H1 (cell line): ENCODE results near the gene MAP7. TPM values are rescaled to one million over a fixed set of nuclear protein-coding genes. Genes with fewer than 3 reads are reported as not detected.

Experiments
- CTCF ChIA-PET: fragments of 300-600 bp; sonication (Branson Sonifier 250); formaldehyde crosslinking; loops from one replicate; lab custom pipeline; 2021; ENCODE audit not compliant: partially characterized antibody; lab: Charles Lee
- POLR2A ChIA-PET: fragments of 300-600 bp; sonication (Branson Sonifier 250); formaldehyde crosslinking; loops from one replicate; lab custom pipeline; 2021; ENCODE audit warnings: inconsistent platforms; ENCODE audit not compliant: partially characterized antibody; lab: Charles Lee
- DNase-seq, 2 experiments: peaks; one replicate each; pipeline versions ENCODE4 v3.0.0 to v3.0.0-alpha.2; 2010 to 2022; ENCODE audit warnings: low spot score in 2 of 2, low read depth in 1 of 2, mixed read lengths in 1 of 2
- FAIRE-seq: peaks from 2 replicates; lab custom pipeline; 2011; peaks lifted over from hg19 to GRCh38; lab: Jason Lieb, UNC
- H2AFZ ChIP-seq: 2 replicates; pipeline ENCODE4 v1.8.1; 2012; ENCODE audit warnings: low read length, inconsistent platforms
- H2AK5ac ChIP-seq: 2 replicates; pipeline ENCODE4 v1.6.1; 2013; ENCODE audit warnings: low read depth, low read length
- H2BK120ac ChIP-seq: replicated peaks from 2 replicates; pipeline ENCODE3; 2013; ENCODE audit warnings: low read depth, low read length, inconsistent platforms
- H2BK12ac ChIP-seq: 2 replicates; pipeline ENCODE4 v1.6.1; 2013; ENCODE audit warnings: low read depth, low read length
- H2BK15ac ChIP-seq: 2 replicates; pipeline ENCODE4 v1.6.1; 2013; ENCODE audit warnings: low read length
- H2BK20ac ChIP-seq: 2 replicates; pipeline ENCODE4 v1.6.1; 2013; ENCODE audit warnings: low read length
- H2BK5ac ChIP-seq: 2 replicates; pipeline ENCODE4 v1.6.1; 2013; ENCODE audit warnings: low read depth, low read length
- H3K14ac ChIP-seq: 2 replicates; pipeline ENCODE4 v1.6.1; 2013; ENCODE audit warnings: inconsistent platforms; ENCODE audit not compliant: insufficient read length
- H3K18ac ChIP-seq: 2 replicates; pipeline ENCODE4 v1.6.1; 2013; ENCODE audit warnings: low read length; ENCODE audit errors: extremely low read depth
- H3K23ac ChIP-seq: 2 replicates; pipeline ENCODE4 v1.6.1; 2013; ENCODE audit warnings: inconsistent platforms; ENCODE audit not compliant: insufficient read length
- H3K23me2 ChIP-seq: 2 replicates; pipeline ENCODE4 v1.6.1; 2013; ENCODE audit warnings: low read depth, low read length
- H3K27ac ChIP-seq: 2 replicates; pipeline ENCODE4 v1.6.1; 2011; ENCODE audit warnings: low read depth, low read length, inconsistent platforms
- H3K27me3 ChIP-seq, 4 experiments: replicated peaks in 1 of 4; 1 replicate in 1 of 4; 2 replicates in 3 of 4; pipeline versions ENCODE4 v1.6.1 to v1.8.1; 2011 to 2013; ENCODE audit warnings: low read length in 3 of 4, mild to moderate bottlenecking in 3 of 4, inconsistent platforms in 2 of 4, mixed read lengths in 2 of 4, moderate library complexity in 1 of 4; ENCODE audit not compliant: control insufficient read depth in 3 of 4, insufficient read depth in 3 of 4; ENCODE audit errors: extremely low read depth in 1 of 4
- H3K36me3 ChIP-seq, 4 experiments: 2 replicates each; pipeline versions ENCODE4 v1.6.1 to v1.8.1; 2011 to 2013; ENCODE audit warnings: mild to moderate bottlenecking in 4 of 4, low read length in 3 of 4, moderate library complexity in 2 of 4, control low read depth in 1 of 4, inconsistent platforms in 1 of 4; ENCODE audit not compliant: insufficient read depth in 4 of 4, control insufficient read depth in 2 of 4
- H3K4ac ChIP-seq: replicated peaks from 2 replicates; pipeline ENCODE3; 2013; ENCODE audit warnings: low read length, low read depth, mixed read lengths, inconsistent platforms; ENCODE audit not compliant: insufficient read length
- H3K4me1 ChIP-seq, 4 experiments: replicated peaks in 1 of 4; 1 replicate in 1 of 4; 2 replicates in 3 of 4; pipeline versions ENCODE4 v1.6.1 to v1.8.1; 2011 to 2013; ENCODE audit warnings: low read length in 3 of 4, inconsistent platforms in 2 of 4, mixed read lengths in 1 of 4; ENCODE audit not compliant: insufficient read depth in 4 of 4, control insufficient read depth in 3 of 4
- H3K4me2 ChIP-seq, 2 experiments: 2 replicates each; pipeline versions ENCODE4 v1.6.1 to v1.8.1; 2011 to 2013; ENCODE audit warnings: low read depth in 2 of 2, low read length in 2 of 2, control low read depth in 1 of 2, inconsistent platforms in 1 of 2, mild to moderate bottlenecking in 1 of 2; ENCODE audit not compliant: insufficient read depth in 1 of 2
- H3K4me3 ChIP-seq, 4 experiments: fragments of 200-600, 300-600 bp in 1 of 4; sonication (generic), shearing (Covaris generic), sonication (Bioruptor Twin) in 1 of 4; 2 replicates each; pipeline versions ENCODE4 v1.5.1 to v1.8.1; 2011 to 2016; ENCODE audit warnings: low read length in 4 of 4, low read depth in 3 of 4, control low read depth in 2 of 4, inconsistent platforms in 2 of 4, mild to moderate bottlenecking in 2 of 4, mixed read lengths in 1 of 4, moderate library complexity in 1 of 4; ENCODE audit not compliant: insufficient read depth in 2 of 4; ENCODE audit errors: extremely low read depth in 1 of 4
- H3K56ac ChIP-seq: replicated peaks from 2 replicates; pipeline ENCODE3; 2013; ENCODE audit warnings: low read depth, mild to moderate bottlenecking, mixed read lengths, low read length, inconsistent platforms; ENCODE audit not compliant: insufficient read length
- H3K79me1 ChIP-seq: 2 replicates; pipeline ENCODE4 v1.6.1; 2013; ENCODE audit warnings: low read depth, low read length, control low read depth
- H3K79me2 ChIP-seq, 2 experiments: 2 replicates each; pipeline versions ENCODE4 v1.6.1 to v1.8.1; 2012 to 2013; ENCODE audit warnings: low read length in 2 of 2, mild to moderate bottlenecking in 2 of 2, inconsistent platforms in 1 of 2; ENCODE audit not compliant: insufficient read depth in 2 of 2, control insufficient read depth in 1 of 2
- H3K9ac ChIP-seq, 4 experiments: replicated peaks in 1 of 4; 1 replicate in 1 of 4; 2 replicates in 3 of 4; pipeline versions ENCODE4 v1.6.1 to v1.8.1; 2011 to 2013; ENCODE audit warnings: low read depth in 3 of 4, low read length in 3 of 4, control low read depth in 2 of 4, mild to moderate bottlenecking in 2 of 4, moderate library complexity in 2 of 4, inconsistent platforms in 1 of 4; ENCODE audit errors: extremely low read depth in 1 of 4
- H3K9me3 ChIP-seq, 2 experiments: 2 replicates each; pipeline versions ENCODE4 v1.6.1 to v1.8.1; 2012 to 2013; ENCODE audit warnings: mild to moderate bottlenecking in 2 of 2, moderate library complexity in 2 of 2, control low read depth in 1 of 2, inconsistent platforms in 1 of 2, low read depth in 1 of 2, low read length in 1 of 2, mixed read lengths in 1 of 2; ENCODE audit not compliant: insufficient read depth in 2 of 2
- H4K20me1 ChIP-seq, 2 experiments: replicated peaks in 1 of 2; 2 replicates each; pipeline versions ENCODE3 to v1.8.1; 2011 to 2013; ENCODE audit warnings: inconsistent platforms in 2 of 2, low read length in 2 of 2, mild to moderate bottlenecking in 1 of 2; ENCODE audit not compliant: insufficient read depth in 2 of 2, control insufficient read depth in 1 of 2
- H4K5ac ChIP-seq: 2 replicates; pipeline ENCODE4 v1.6.1; 2013; ENCODE audit warnings: low read length, low read depth, mixed read lengths, inconsistent platforms; ENCODE audit not compliant: insufficient read length
- H4K8ac ChIP-seq: 2 replicates; pipeline ENCODE4 v1.8.0; 2013; ENCODE audit warnings: mild to moderate bottlenecking, moderate library complexity, low read length, inconsistent platforms; ENCODE audit not compliant: insufficient read depth; ENCODE audit errors: extremely low read depth
- H4K91ac ChIP-seq: replicated peaks from 2 replicates; pipeline ENCODE3; 2013; ENCODE audit warnings: low read length, mixed read lengths, inconsistent platforms; ENCODE audit not compliant: insufficient read length
- RAD21 ChIP-seq, 2 experiments: IDR thresholded peaks in 1 of 2; conservative IDR thresholded peaks in 1 of 2; 2 replicates each; pipeline ENCODE4 v1.6.1; 2011; ENCODE audit warnings: low read depth in 2 of 2, low read length in 2 of 2, improper control_type of control experiment in 1 of 2, inconsistent platforms in 1 of 2, mild to moderate bottlenecking in 1 of 2, moderate library complexity in 1 of 2
- RBBP5 ChIP-seq: IDR thresholded peaks from 2 replicates; pipeline ENCODE4 v1.7.1; 2012; ENCODE audit warnings: low read depth, mild to moderate bottlenecking, inconsistent platforms, low read length, moderate library complexity, borderline replicate concordance
- TCF12 ChIP-seq: IDR thresholded peaks from 2 replicates; pipeline ENCODE4 v1.6.1; 2011; ENCODE audit warnings: low read depth, mild to moderate bottlenecking, low read length
- WGBS, 2 experiments: shearing (Covaris generic) in 1 of 2; methylation state at CpG; one replicate each; pipeline versions ENCODE4 v1.1.6 to v1.1.7; 2013 to 2015; ENCODE audit warnings: low lambda C conversion rate in 2 of 2, mixed read lengths in 2 of 2, inconsistent platforms in 1 of 2, low coverage in 1 of 2, missing lambda C conversion rate in 1 of 2; ENCODE audit not compliant: insufficient replicate concordance in 2 of 2, insufficient coverage in 1 of 2, insufficient read length in 1 of 2; ENCODE audit errors: extremely low coverage in 1 of 2, missing lambda C conversion rate in 1 of 2; 5-methylcytosine and 5-hydroxymethylcytosine counted together
- polyA plus RNA-seq, 7 experiments: library from polyadenylated mRNA; depleted of rRNA in 3 of 7; stranded (reverse) in 5 of 7; unstranded in 2 of 7; fragments of >200 nt in 5 of 7; fragments of 200-250 nt in 2 of 7; gene quantifications; 1 replicate in 5 of 7; 2 replicates in 1 of 7; 4 replicates in 1 of 7; pipeline versions ENCODE4 v1.2.1 to v1.2.3, GENCODE V29; 2011 to 2013; ENCODE audit warnings: missing spikeins in 2 of 7, mixed read lengths in 2 of 7
- total RNA-seq: library from RNA; stranded (reverse); fragmentation: NEBNext Ultra II Directional; extraction: Animal tissue kit (Norgen Biotek cat#: 25700); gene quantifications from 2 replicates; pipeline ENCODE4 v1.2.1, GENCODE V29; 2021

Gene MAP7
- total and polyA plus RNA-seq, 2 of the 8 experiments (the other 6 are each of a cell fraction or from before 2014, with no cell fraction given): 13.5 to 66.9 TPM

GRCh38 chr6:136571065-136571464 is 20.8 kb upstream of the MAP7 start:
- no peak overlapping the region for H2BK15ac ChIP-seq
- no peaks in the 10 kb centered on the region for H3K9me3 ChIP-seq
- no peak overlapping the region for H2AFZ ChIP-seq
- no peak overlapping the region for H2BK12ac ChIP-seq
- H3K79me2 ChIP-seq: no peaks in the 10 kb centered on the region
- ChIA-PET POLR2A (no interaction called here), CTCF (no interaction called here)
- no peak overlapping the region for H3K4me2 ChIP-seq
- WGBS, 2 experiments: 91% methylated on average over 5 of the region's 5 CpGs; no CpG with 5 or more reads in 1 of the 2 experiments
- H3K4me3 ChIP-seq: no peak overlapping the region
- H3K18ac ChIP-seq: no peak overlapping the region
- no peak overlapping the region for H3K56ac ChIP-seq
- H3K4me1 ChIP-seq: no peaks in the 10 kb centered on the region
- H4K8ac ChIP-seq: no peak overlapping the region
- no peak overlapping the region for H2BK20ac ChIP-seq
- H2AK5ac ChIP-seq: no peak overlapping the region
- no peak overlapping the region for H3K4ac ChIP-seq
- H3K14ac ChIP-seq: no peak overlapping the region
- no peak overlapping the region for H4K91ac ChIP-seq
- no peak overlapping the region for H3K9ac ChIP-seq
- no peak for DNase-seq
- no peak overlapping the region for H3K27ac ChIP-seq
- H4K20me1 ChIP-seq: no peaks in the 10 kb centered on the region
- no peaks in the 10 kb centered on the region for H3K27me3 ChIP-seq
- FAIRE-seq: no peak
- no peaks in the 10 kb centered on the region for H3K79me1 ChIP-seq
- no peak overlapping the region for H4K5ac ChIP-seq
- no peaks in the 10 kb centered on the region for H3K23me2 ChIP-seq
- H2BK120ac ChIP-seq: no peak overlapping the region
- peaks cover 0 to 3% (median 0%) of the 10 kb centered on the region in 4 experiments; a peak in 1 of 8 replicates for H3K36me3 ChIP-seq
- TF ChIP-seq RAD21 (IDR thresholded peaks at IDR 0.05 in 1 of 2, conservative IDR thresholded peaks at IDR 0.05 in 1 of 2; ENCODE audit: low read depth in 2 of 2, low read length in 2 of 2): no peak
- no peak for TF ChIP-seq TCF12
- no peak for TF ChIP-seq RBBP5
- no peak overlapping the region for H2BK5ac ChIP-seq
- no peak overlapping the region for H3K23ac ChIP-seq
